UCSD-AML1 (cell line): ENCODE results near the gene ARHGAP24.

Experiments
- DNase-seq: peaks from one replicate; lab custom pipeline; 2025; ENCODE audit not compliant: unreplicated experiment; lab: John Stamatoyannopoulos, UW

ARHGAP24 gene

DNA sequence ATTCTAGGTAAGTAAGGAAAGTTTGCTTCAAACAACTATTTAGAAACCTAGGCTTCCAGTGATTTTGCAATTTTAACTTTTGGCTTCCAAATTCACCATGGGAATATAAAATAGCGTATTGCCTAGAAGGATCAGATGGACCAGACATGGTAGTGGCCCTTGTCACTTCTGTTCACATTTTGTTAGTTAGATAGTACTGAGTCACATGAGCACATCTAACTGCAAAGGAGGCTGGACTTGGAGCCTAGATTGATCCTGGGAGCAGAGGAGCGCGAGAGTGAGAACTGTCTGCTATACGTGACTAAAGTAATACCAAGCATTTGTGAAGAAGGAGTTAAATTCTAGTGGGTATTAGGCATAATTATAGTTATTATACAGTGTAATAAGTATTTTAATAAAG is 102.4 kb downstream of the ARHGAP24 start:
- DNase-seq = no peak

DNA sequence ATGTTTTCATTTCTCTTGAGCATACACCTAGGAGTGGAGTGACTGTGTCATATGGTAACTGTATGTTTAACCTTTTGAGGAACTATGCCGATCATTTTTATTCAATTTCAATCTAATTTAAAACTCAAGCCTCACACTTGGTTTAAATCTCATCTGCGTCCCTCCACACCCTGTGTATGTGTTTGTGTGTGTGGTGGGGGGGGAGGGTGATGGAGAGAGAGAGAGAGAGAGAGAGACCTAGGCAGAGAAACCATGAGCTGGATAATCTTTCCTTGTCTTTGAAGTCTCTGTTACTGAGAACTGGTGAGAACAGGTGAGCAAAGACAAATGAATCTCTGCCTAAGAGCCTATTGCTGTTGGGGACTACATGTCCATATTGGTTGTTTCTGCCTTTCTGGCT is 105.0 kb downstream of the ARHGAP24 start:
- DNase-seq = no peak

DNA sequence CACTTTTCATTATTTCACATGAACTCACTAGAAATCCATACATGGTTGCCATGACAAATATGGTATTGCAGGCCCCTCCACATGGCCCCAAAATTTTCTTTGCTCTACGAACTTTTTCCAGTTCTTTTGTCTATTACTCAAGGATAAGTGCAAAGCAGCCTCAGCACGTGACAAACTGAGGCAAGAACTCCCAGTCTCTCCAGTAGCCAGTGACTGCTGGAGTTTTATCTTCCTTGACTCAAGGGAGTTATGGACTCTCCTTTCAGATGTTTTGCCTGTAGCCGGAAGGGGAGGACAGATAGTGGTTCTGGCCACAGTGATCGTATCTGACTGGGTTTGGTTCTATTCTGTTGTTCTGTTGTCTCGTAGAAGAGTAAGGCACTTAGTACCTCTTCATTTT is 105.5 kb downstream of the ARHGAP24 start:
- no peak for DNase-seq

DNA sequence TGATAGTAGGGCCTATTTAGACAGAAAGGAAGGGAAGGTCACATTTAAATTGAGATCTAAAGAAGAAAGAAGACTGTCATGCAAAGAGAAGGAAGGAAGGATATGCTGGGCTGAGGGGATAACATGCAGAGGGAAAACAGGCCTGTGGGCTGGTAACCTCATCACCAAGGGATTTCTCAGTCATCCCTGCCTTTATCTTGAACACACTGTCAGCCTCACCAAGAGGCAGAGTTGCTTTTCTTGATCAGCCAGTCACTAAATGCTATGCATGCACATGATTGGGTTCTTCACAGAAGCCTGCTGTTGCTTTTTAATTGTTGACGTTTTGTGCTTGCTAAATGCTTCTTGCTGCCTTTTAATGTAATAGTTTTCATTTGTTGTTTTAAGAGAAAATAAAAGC is 113.0 kb downstream of the ARHGAP24 start:
- DNase-seq = no peak

DNA sequence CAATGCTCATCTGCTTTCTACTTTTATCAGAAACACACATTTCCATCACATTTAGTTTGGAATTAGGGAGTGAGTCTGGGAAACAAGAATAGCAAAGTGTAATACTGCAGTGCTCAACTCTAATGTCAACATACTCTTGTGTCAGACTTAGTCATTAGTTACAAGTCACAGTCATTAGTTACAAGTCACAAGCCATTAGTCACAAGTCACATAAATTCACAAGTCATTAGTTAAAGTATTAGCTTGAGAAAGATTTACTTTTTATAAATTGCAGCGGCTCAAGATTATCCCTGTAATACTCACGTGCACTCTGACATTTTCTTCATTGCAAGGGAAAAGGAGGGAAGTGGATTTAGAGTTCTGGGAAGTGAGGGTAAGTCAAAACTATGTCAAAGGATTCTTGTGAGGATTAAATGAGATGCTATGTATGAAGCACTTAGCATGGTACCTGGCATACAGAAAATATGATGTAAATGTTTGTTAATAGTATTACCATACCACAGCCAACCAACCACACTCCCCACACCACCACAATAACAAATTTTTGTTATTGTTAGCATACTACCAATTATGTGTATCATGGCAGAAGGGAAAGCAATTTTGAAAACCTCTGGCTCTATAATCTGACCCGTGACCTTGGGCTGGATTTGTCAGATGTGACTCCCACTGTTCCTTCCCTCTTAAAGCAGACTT is 116.6 kb downstream of the ARHGAP24 start:
- DNase-seq = no peak

DNA sequence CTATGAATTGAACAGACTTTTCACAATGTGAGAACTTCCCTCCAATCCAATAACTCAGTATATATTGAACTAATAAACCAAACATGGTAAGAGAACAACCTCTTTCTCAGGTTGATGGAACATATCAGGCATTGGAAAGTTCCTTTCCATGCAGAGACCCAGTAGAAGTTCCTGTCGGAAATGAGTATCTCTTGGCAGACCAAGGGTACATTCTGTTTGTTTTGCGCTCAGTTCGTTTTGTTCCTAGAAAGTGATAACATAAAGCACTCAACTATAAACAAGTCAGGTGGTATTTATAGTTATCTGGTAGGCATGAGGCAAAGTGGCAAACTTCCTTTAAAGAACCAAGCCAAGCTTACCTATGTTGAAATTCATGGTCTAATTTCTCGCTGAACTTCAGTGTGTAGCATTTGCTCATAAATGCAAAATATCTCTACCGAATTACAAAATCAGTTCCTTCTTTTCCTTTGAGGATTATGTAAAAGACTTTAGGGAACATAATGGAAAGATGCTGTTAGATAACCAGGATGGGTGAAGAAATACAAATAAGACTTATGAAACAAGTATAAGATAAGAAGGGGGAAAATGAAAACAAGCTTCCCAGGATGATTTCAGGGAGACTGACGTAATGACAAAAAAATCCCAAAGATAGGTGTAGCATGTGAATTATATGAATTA is 120.3 kb downstream of the ARHGAP24 start:
- DNase-seq = no peak

DNA sequence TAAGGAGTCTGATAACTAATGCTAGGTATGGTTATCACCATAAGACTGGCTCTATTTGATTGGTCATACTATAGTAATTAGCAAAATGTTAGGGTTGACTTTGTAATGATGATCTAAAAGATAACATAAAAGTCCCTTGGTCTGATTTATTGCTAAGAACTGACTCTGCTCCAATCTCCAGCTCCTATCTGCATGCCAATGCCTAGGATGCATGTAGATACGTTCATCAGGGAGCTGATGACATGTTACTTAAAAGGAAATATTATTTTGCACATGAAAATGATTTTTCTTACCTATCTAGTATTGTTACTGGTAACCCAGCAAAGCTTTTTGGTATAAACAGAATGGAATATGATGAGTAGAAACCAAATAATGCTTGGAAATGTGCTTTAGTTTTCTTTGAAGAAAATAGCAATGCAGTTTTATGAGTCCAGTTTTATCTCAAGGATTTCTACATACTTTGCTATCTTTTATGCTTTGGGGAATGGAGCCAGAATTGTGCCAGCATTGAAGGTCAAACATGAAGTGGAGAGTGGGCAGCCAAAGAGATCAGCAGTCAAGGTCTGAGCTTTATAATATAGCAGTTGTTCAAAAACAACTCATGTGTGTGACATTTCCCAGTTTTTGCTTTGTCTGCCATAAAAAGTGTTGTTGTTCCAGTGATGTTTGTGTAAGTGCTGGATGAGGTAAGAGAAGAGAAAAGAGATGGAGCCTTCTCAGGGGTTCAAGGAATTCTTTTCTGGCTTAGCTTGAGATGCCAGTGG is 121.0 kb downstream of the ARHGAP24 start:
- no peak for DNase-seq

DNA sequence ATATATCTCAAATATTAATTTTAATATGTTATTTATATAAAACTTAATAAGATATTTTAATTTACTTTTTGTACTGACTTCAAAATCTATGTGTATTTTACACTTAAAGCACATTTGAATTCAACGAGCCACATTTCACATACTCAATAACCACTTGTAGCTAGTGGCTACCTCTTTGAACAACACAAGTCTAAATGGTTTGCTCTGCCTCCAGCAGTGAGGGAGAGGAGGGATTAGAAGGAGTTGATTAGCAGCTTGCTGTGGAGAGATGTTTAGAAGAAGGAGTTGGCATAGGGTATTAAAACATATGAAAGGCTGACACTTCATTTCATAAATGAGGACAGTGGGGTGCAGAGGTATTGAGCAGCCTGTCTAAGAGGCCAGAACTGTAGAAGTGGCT is 124.0 kb downstream of the ARHGAP24 start:
- DNase-seq = no peak

DNA sequence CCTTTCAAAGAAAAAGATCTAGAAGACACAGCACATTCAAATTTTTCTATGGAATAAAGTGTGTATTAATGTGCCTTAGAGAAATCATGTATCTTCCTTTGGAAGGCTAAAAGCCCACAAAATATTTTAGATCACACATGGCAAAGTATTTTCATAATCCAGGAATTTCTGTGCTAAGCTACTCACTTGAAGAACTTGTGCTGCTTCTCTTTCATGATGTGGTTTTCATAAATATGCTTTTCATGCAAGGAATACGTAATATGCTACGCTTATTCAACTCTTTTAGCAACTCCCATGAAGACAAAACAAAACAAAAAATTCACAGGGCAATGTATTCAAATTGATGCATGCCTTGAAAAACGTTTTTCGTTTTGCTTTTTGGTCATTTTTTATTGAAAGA is 125.6 kb downstream of the ARHGAP24 start:
- no peak for DNase-seq

DNA sequence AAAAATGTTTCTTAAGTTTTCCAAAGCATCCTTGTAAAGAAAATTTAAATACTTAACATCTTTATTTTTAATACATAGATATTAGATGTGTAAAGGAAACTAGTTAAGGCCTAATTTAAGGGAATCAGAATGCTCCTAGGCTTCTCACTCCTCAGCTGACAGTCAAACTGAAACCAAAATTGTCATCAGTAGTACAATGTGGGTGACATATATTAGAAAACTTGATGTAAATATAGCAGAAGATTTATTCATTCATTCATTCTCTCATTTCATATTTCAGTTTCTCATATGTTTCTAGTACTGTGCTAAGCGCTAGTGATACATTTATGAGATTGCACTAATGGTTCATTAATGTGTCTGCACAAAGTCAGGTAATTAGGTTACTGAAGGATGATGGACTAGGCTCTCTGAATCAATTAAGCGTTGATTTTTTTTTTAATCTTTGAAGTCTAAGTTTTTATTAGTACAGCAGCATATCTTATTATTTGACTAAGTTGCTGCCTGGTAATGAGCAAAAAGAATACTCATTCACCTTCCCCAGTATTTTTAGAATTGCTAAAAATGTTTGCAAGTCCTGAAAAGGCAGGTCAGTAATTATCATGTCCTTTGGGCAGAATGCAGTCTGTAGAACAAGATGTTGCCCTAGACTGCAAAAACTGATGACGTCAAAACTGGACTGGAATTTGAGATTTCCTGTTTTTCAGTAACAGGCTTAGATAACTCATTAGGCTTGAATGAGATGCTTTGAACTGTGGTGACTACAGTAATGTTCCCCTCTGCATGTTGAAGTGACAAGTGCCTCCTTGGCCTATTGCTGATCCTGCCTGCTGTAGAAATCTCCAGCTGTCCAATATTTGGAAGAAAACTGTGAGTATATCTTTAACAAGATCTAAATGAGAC is 128.7 kb downstream of the ARHGAP24 start:
- DNase-seq = no peak

DNA sequence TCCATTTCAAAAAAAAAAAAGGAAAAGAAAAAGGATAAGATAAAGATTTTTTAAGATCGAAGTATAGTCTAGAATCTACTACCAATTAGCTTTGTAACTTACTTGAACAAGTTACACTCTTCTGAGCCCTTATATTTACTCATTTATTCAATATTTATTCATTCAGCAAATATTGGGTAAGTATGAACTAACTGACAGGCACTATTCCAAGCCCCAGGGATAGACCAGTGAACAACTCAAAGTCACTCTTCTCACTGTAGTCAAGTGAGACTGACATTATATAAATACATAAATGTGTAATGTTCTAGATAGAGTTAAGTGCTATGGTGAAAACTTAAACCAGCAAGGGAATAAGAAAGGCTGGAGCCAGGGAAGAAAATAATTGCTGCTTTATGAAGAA is 131.6 kb downstream of the ARHGAP24 start:
- no peak for DNase-seq

DNA sequence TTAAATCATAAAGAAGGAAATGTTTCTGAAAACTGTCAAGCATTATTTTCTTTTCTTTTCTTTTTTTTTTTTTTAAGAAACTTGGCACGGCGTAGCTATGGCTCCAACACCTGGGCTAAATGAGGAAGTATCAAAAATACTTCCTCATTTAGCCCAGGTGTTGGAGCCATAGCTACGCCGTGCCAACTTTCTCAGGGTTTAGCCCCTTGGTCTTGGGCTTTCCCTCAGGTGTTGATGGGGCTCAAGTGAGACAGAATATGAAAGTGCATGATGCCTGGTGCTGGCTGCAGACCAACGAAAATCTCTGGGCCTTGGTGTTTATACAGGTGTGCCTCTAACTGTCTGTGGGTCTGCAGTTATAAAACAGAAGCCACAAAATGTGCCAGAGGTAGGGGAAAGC is 132.7 kb downstream of the ARHGAP24 start:
- no peak for DNase-seq

DNA sequence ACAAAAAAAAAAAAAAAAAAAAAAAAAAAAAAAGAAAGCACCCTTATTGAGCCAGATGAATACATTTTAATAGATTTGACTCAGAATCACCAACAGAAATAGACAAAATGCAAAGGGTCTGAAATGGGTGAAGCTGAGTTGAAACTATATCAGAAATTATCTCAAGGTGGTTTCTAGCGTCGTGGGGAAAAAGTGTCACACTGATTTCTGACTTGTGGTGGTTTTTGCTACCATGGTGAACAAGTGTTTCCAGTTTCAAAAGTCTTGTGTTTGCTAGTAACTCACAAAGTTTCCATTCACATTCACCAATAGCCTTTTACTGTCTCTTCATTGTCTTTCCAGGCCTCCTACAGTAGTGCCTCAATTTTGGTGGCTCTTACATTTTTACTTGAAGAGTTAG is 135.5 kb downstream of the ARHGAP24 start:
- DNase-seq = no peak

DNA sequence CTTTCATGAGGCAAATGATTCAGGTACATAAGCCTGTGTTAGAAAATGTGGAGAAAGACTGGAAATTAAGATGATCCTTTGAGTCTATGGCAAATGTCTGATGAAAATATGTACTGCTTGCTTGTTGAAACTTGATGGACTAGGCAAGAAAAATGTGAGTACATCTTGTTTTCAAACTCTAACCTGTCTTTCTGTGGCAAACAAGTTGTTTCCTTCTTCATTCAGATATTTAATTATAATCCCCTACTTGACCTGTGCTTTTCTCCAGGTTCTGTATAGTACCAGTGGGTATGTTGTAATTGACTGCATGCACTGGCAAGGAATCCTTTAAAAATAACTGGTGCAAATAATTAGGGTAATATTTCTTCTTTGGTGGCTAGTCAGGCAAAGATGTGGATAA is 136.7 kb downstream of the ARHGAP24 start:
- DNase-seq = no peak

DNA sequence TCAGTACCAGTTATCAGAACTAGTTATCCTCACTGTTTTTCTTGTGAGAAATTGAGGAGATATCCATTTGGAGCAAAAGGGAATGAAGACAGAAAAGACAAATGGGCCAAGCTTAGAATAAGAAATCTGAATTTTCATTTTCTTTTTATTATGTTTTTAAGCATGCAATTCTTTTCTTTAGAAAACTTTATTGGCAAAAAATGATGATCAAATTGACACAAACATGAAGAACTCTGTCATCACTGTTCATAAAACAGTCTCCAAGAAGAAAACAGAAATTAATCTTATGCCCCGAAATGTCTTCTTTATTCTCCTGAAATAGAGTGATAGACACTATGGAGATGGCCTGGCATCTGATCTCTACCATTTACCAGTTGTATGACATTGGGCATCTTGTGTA is 139.0 kb downstream of the ARHGAP24 start:
- DNase-seq = no peak

DNA sequence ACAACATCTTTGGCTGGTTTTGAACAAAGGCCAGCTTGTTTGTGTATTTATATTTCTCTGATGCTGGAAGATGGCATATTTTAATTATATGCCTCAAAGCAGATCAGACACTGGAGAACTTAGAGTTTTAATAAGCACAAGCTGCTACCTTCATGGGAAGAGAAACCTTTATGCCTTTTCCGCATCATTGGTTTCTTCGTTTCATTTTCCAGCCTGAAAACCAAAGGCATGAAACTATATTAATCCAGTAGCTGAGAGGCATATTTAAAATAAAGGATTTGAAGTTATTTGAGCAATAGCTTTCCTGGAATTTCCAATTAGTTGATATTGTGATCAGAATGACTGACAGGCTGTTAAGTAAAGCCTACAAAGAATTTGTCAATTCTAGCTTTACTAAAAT is 141.0 kb downstream of the ARHGAP24 start:
- no peak for DNase-seq

DNA sequence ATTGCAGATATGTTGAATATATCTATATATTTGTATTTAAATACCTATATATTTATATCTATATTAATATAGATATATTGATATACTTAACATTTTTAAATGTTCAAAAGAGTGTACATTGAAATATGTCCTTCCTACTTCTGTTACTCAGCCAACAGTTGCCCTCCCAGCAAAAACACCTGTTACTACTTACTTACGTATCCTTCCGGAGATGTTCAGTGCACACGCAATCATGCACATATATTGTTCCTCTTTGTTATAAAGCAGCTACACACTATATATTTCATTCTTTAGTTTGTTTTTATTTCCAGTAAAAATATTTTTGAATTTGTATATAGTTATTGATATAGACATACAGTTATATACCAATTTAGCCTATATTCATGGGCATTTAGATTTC is 142.3 kb downstream of the ARHGAP24 start:
- no peak for DNase-seq

DNA sequence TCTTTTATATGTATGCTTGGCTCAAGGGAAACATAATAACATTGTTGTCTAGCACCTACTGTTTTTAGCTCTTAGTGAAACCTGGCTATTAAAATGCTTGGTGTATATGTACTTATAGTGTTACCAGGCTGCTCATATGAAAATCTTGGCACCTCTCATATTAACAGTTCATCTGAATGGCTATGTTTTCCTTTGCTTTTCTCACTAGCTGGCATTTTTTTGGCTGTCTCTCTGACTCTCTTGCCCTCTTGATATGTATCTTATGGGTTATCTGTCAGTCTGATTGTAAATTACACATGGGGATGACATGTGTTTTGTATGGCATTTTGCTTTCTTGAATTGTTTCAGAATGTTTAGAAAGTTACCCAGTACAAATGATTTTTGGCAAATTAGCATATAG is 158.0 kb downstream of the ARHGAP24 start:
- no peak for DNase-seq

DNA sequence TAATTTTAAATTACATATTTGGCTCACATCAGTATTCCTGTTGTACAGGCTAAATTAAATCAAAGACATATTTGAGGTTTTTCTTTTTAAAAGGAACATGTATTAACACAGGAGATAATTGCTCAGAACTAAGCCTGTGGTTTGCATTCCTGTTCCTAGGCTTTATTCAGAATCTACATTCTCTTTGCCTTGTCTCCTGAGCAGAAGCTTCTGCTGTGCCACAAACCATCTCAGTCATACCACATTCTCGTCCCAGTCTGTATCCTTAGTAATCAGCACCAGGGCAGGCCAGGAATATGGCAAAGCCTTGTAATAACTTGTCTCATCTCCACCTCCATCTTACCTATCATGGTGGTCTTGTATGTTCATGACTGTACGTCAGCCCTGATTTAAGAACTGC is 162.8 kb downstream of the ARHGAP24 start:
- DNase-seq = no peak

DNA sequence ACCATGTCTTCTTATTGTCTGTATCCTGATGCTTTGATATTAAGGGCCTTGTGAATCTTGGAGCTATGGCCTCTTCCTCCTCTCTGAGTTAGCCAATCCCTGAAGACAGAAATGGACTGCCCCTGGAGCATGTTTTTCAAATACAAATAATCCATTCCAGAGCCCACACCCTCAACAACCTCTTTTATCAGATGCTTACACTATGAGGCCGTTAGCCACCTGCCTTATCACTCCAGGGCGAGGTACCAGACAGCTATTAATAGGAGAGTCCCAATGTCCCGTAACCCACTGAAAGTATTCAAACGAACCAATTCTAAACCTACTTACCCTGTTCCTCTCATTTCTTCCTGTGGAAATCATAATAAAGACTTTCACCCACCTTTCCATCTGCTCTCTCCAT is 165.0 kb downstream of the ARHGAP24 start:
- no peak for DNase-seq

DNA sequence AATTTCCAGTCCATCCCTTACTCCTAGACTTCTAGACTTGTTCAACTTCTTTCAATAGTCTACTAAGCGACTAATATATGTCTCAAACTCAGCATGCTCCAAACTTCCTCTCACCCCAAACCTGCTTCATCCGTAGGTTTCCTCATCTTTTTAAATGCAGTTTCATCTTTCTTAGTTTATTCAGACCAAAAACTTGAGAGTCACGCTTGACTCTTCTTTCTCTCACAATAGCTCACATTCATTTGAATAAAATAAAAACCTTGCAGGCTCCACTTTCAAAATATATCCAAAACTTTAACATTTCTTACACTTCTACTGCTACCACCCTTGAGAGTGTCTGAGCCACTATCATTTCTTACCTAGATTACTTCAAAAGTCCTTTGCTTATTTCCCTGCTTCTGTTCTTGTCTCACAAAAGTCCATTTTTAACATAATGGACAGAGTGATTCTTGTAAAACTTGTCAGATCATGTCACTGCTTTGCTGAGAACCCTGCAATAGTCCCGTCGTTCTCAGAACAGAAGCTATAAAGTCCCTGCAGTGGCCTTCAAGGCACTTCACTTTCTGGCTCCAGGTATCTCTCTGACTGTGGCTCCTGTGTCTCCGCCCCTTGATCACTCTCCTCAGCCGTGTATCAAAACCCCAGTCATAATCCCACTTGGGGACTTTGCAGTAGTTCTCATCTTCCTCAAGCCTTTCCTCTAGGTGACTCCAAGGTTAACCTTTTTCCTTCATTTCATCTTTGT is 167.6 kb downstream of the ARHGAP24 start:
- DNase-seq = no peak
